MV-4-11 (cell line): Measurements from ENCODE around the gene ACTL6A.
"Not testable (repeated sequence)": the region's sequence is repeated elsewhere in the genome, so short reads cannot be mapped to it uniquely, and the experiment has no call there.

ENCODE experiments used
- DNase-seq: peaks from one replicate; lab custom pipeline; 2025; lab: John Stamatoyannopoulos, UW

Gene ACTL6A

GRCh38 chr3:179562591-179563270, at the start of gene ACTL6A:
Gene ACTL6A (plus strand): TSS chr3:179562926. CDS start chr3:179563093, 167 bp downstream.
- DNase-seq: peak; percentile 99

- no peak for DNase-seq
Measured at GRCh38 chr3:179513862-179514261, 48.9 kb upstream of the ACTL6A start.

- not testable (repeated sequence) for DNase-seq
Measured at GRCh38 chr3:179516461-179517251, 46.1 kb upstream of the ACTL6A start.

GRCh38 chr3:179526482-179526881, 36.2 kb upstream of the ACTL6A start:
- no peak for DNase-seq

- no peak for DNase-seq
Measured at GRCh38 chr3:179526989-179527391, 35.7 kb upstream of the ACTL6A start.

- no peak for DNase-seq
Measured at GRCh38 chr3:179528772-179529171, 34.0 kb upstream of the ACTL6A start.

- no peak for DNase-seq
Measured at GRCh38 chr3:179531576-179531975, 31.1 kb upstream of the ACTL6A start.

GRCh38 chr3:179533274-179533673, 29.5 kb upstream of the ACTL6A start:
- no peak for DNase-seq

GRCh38 chr3:179536256-179536655, 26.5 kb upstream of the ACTL6A start:
- DNase-seq: no peak

- DNase-seq: no peak
Measured at GRCh38 chr3:179541094-179541493, 21.6 kb upstream of the ACTL6A start.

GRCh38 chr3:179541596-179541995, 21.1 kb upstream of the ACTL6A start:
- no peak for DNase-seq

- no peak for DNase-seq
Measured at GRCh38 chr3:179542375-179542774, 20.4 kb upstream of the ACTL6A start.

- DNase-seq: no peak
Measured at GRCh38 chr3:179544981-179545645, 17.6 kb upstream of the ACTL6A start.

GRCh38 chr3:179546814-179547241, 15.9 kb upstream of the ACTL6A start:
- DNase-seq: no peak

GRCh38 chr3:179551349-179552105, 11.2 kb upstream of the ACTL6A start:
- no peak for DNase-seq

GRCh38 chr3:179558742-179559364, 3.9 kb upstream of the ACTL6A start:
- peak; percentile 46 for DNase-seq

GRCh38 chr3:179560791-179561190, 1.9 kb upstream of the ACTL6A start:
- no peak for DNase-seq

- peak; percentile 63 for DNase-seq
Measured at GRCh38 chr3:179563271-179563783, 601 bp downstream of the ACTL6A start.

GRCh38 chr3:179565496-179565895, 2.8 kb downstream of the ACTL6A start:
- no peak for DNase-seq

- DNase-seq: no peak
Measured at GRCh38 chr3:179580992-179581391, 18.3 kb downstream of the ACTL6A start.

GRCh38 chr3:179589143-179589542, 26.4 kb downstream of the ACTL6A start:
- DNase-seq: no peak
